ENCODE data around the gene LRRK2.

The LRRK2 gene

DNA sequence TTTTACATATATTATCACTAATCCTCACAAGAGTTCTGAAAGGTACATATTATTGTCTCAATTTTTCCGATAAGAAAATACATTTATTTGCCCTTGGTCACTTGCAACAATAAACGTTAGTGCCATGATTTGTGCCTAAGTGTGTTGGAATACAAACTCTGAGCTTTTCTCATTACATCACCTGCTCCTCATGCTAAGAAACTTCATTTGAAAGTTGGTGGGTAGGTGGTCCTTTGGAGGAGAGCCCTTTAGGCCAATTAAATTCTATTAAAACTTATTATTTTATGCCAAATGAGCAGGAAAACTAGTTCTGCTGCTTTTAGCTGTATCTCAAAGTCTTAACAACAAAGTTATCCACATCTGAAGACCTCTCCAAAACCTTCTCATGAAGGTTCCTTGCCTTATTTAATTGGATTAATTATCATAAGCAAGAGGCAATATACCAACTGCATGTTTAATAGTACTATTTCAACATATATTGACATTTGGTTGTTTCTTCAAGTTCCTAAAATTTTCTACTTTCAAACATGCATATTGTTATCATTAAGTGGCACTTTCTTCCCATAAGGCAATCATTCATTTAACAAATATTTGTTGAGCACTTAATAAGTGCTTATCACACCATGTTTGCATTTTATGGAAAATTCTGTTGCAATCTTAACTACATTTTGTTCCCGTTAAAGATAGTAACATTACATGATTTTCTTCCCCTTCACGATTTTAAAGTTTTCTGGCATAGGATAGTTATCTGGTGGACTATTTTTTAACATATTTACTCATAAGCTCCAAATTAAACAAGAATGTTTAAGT lies 40.1 kb upstream of the LRRK2 start:
- Histone ChIP-seq H3K4me3 (ENCODE audit: low read length, poor library complexity, severe bottlenecking) (no peak overlapping the region), H3K9me2 (replicated peaks; ENCODE audit: low read depth, low read length) (no peaks in the 10 kb centered on the region), H3K36me3 (ENCODE audit: insufficient read depth, low read length) (no peaks in the 10 kb centered on the region), H3K9ac (ENCODE audit: low read depth, low read length, poor library complexity, severe bottlenecking) (no peak overlapping the region), H3K9me3 (ENCODE audit: insufficient read depth, low read depth, low read length) (no peaks in the 10 kb centered on the region), H3K4me1 (ENCODE audit: insufficient read depth, low read length, poor library complexity, severe bottlenecking) (peaks cover 2% of the 10 kb centered on the region), H3K27me3 (ENCODE audit: insufficient read depth, low read length, poor library complexity, severe bottlenecking) (no peaks in the 10 kb centered on the region), H3K4me2 (ENCODE audit: low read depth, low read length, poor library complexity, severe bottlenecking) (no peak overlapping the region), H4K20me1 (ENCODE audit: insufficient read depth, low read length, poor library complexity, severe bottlenecking) (no peaks in the 10 kb centered on the region), H3F3A (ENCODE audit: low read depth) (no peaks in the 10 kb centered on the region), H3K79me2 (ENCODE audit: insufficient read depth, low read length) (no peaks in the 10 kb centered on the region), H2AFZ (ENCODE audit: low read length) (no peak overlapping the region)
- no peak for TF ChIP-seq CTCF (conservative IDR thresholded peaks at IDR 0.05; ENCODE audit: low read length)
- no peak for TF ChIP-seq EZH2phosphoT487 (IDR thresholded peaks at IDR 0.05; ENCODE audit: borderline replicate concordance)

DNA sequence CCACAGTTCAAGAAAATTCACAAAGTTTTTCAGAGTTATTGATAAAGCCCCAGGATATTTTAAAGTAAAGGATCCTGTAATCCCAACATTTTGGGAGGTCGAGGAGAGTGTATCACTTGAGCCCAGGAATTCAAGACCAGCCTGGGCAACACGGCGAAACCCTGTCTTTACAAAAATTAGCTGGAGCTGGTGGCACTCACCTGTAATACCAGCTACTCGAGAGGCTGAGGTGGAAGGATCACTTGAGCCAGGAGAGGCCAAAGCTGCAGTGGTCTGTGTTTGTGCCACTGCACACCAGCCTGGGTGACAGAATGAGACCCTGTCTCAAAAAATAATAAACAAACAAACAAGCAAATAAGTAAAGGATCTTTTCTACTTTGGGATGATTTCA lies 39.5 kb upstream of the LRRK2 start:
- H3K4me3 ChIP-seq (ENCODE audit: low read length, poor library complexity, severe bottlenecking): no peak overlapping the region
- H3K9me2 ChIP-seq (replicated peaks; ENCODE audit: low read depth, low read length): no peaks in the 10 kb centered on the region
- no peaks in the 10 kb centered on the region for H3K36me3 ChIP-seq (ENCODE audit: insufficient read depth, low read length)
- no peaks in the 10 kb centered on the region for H3K79me2 ChIP-seq (ENCODE audit: insufficient read depth, low read length)
- no peaks in the 10 kb centered on the region for H3F3A ChIP-seq (ENCODE audit: low read depth)
- no peaks in the 10 kb centered on the region for H3K27me3 ChIP-seq (ENCODE audit: insufficient read depth, low read length, poor library complexity, severe bottlenecking)
- no peak overlapping the region for H2AFZ ChIP-seq (ENCODE audit: low read length)
- no peaks in the 10 kb centered on the region for H4K20me1 ChIP-seq (ENCODE audit: insufficient read depth, low read length, poor library complexity, severe bottlenecking)
- no peaks in the 10 kb centered on the region; the same call in 1 of the 2 replicates for H3K9me3 ChIP-seq (ENCODE audit: insufficient read depth, low read depth, low read length)
- no peak overlapping the region for H3K9ac ChIP-seq (ENCODE audit: low read depth, low read length, poor library complexity, severe bottlenecking)
- H3K4me2 ChIP-seq (ENCODE audit: low read depth, low read length, poor library complexity, severe bottlenecking): no peak overlapping the region
- H3K4me1 ChIP-seq (ENCODE audit: insufficient read depth, low read length, poor library complexity, severe bottlenecking): peaks cover 2% of the 10 kb centered on the region
- TF ChIP-seq EZH2phosphoT487 (IDR thresholded peaks at IDR 0.05; ENCODE audit: borderline replicate concordance): no peak
- no peak for TF ChIP-seq CTCF (conservative IDR thresholded peaks at IDR 0.05; ENCODE audit: low read length)

DNA sequence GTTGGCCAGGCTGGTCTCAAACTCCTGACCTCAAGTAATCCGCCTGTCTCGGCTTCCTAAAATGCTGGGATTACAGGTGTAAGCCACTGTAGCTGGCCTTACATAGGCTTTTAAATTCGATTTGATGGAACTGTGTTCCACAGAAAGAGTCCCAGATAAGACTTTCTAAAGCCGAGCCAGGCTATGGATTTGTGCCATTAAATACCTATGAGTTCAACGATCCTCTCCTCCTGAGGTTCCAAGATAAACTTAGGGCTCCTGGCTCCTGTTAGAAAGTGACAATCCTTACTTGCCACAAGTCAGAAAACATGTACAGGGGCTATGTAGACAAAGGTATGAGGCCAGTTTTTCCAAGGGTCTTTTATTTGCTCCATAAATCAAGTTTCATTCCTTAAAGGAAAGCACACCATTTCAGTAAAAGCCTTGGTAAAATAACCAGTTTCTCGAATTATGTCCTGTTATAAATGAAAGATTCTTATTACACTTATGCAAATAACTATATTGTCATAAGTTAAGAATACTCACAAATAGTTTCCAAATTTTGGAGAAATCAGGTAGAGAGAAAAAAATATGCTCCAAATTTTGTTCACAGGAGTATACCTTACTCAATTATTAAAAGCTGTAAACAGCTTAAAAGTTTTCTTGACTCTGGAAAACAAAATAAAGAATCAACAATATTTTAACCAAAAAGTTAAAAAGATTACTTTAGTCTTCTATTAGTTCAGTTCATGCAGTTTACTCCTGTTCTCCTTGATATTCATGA lies 36.1 kb upstream of the LRRK2 start:
- Histone ChIP-seq H3F3A (ENCODE audit: low read depth) (no peaks in the 10 kb centered on the region), H3K27me3 (ENCODE audit: insufficient read depth, low read length, poor library complexity, severe bottlenecking) (no peaks in the 10 kb centered on the region), H3K9ac (ENCODE audit: low read depth, low read length, poor library complexity, severe bottlenecking) (no peak overlapping the region), H4K20me1 (ENCODE audit: insufficient read depth, low read length, poor library complexity, severe bottlenecking) (no peaks in the 10 kb centered on the region), H3K79me2 (ENCODE audit: insufficient read depth, low read length) (no peaks in the 10 kb centered on the region), H3K36me3 (ENCODE audit: insufficient read depth, low read length) (no peaks in the 10 kb centered on the region), H3K9me3 (ENCODE audit: insufficient read depth, low read depth, low read length) (no peaks in the 10 kb centered on the region; the same call in 1 of the 2 replicates), H2AFZ (ENCODE audit: low read length) (no peak overlapping the region), H3K4me2 (ENCODE audit: low read depth, low read length, poor library complexity, severe bottlenecking) (no peak overlapping the region), H3K9me2 (replicated peaks; ENCODE audit: low read depth, low read length) (no peaks in the 10 kb centered on the region), H3K4me1 (ENCODE audit: insufficient read depth, low read length, poor library complexity, severe bottlenecking) (peaks cover 12% of the 10 kb centered on the region), H3K4me3 (ENCODE audit: low read length, poor library complexity, severe bottlenecking) (no peak overlapping the region)
- TF ChIP-seq CTCF (conservative IDR thresholded peaks at IDR 0.05; ENCODE audit: low read length) (no peak), EZH2phosphoT487 (IDR thresholded peaks at IDR 0.05; ENCODE audit: borderline replicate concordance) (no peak)
